Loucy (cell line): Measurements from ENCODE around the gene PLPP1.

Experiments
- H2AFZ ChIP-seq: fragments of 200-600 bp; sonication (generic); 2 replicates; pipeline ENCODE4 v1.6.0; 2016; ENCODE audit warnings: antibody characterized with exemption, mild to moderate bottlenecking, low read length, moderate library complexity
- H3F3A ChIP-seq: fragments of 200-600 bp; 2 replicates; pipeline ENCODE4 v1.6.0; 2016; ENCODE audit warnings: antibody characterized with exemption, low read depth, mild to moderate bottlenecking
- H3K27me3 ChIP-seq: fragments of 200-600 bp; sonication (generic); 2 replicates; pipeline ENCODE4 v1.6.1; 2014; ENCODE audit warnings: low read length, mild to moderate bottlenecking; ENCODE audit not compliant: insufficient read depth, poor library complexity, severe bottlenecking
- H3K36me3 ChIP-seq: fragments of 200-600 bp; sonication (generic); 2 replicates; pipeline ENCODE4 v1.6.1; 2016; ENCODE audit warnings: low read length; ENCODE audit not compliant: insufficient read depth
- H3K4me1 ChIP-seq: fragments of 200-600 bp; sonication (generic); 2 replicates; pipeline ENCODE4 v1.5.1; 2014; ENCODE audit warnings: low read length, mild to moderate bottlenecking; ENCODE audit not compliant: insufficient read depth, poor library complexity, severe bottlenecking
- H3K4me2 ChIP-seq: fragments of 200-600 bp; sonication (generic); 2 replicates; pipeline ENCODE4 v1.6.0; 2014; ENCODE audit warnings: antibody characterized with exemption, low read length, low read depth, mild to moderate bottlenecking; ENCODE audit not compliant: poor library complexity, severe bottlenecking
- H3K4me3 ChIP-seq: fragments of 200-600 bp; sonication (generic); 2 replicates; pipeline ENCODE4 v1.5.1; 2014; ENCODE audit warnings: low read length, mild to moderate bottlenecking, mixed read lengths; ENCODE audit not compliant: poor library complexity, severe bottlenecking
- H3K79me2 ChIP-seq: fragments of 200-600 bp; sonication (generic); 2 replicates; pipeline ENCODE4 v1.6.1; 2014; ENCODE audit warnings: low read length; ENCODE audit not compliant: insufficient read depth
- H3K9ac ChIP-seq: fragments of 200-600 bp; sonication (generic); 2 replicates; pipeline ENCODE4 v1.6.0; 2014; ENCODE audit warnings: mild to moderate bottlenecking, low read depth, low read length, moderate library complexity; ENCODE audit not compliant: poor library complexity, severe bottlenecking
- H3K9me2 ChIP-seq: fragments of 200-600 bp; sonication (generic); replicated peaks from 2 replicates; pipeline ENCODE4 v1.6.1; 2016; ENCODE audit warnings: low read depth, low read length, mixed read lengths
- H3K9me3 ChIP-seq: fragments of 200-600 bp; sonication (generic); 2 replicates; pipeline ENCODE4 v1.6.1; 2014; ENCODE audit warnings: mild to moderate bottlenecking, antibody characterized with exemption, low read length, low read depth; ENCODE audit not compliant: insufficient read depth
- H4K20me1 ChIP-seq: fragments of 200-600 bp; sonication (generic); 2 replicates; pipeline ENCODE4 v1.6.0; 2014; ENCODE audit warnings: antibody characterized with exemption, low read length, mild to moderate bottlenecking; ENCODE audit not compliant: insufficient read depth, poor library complexity, severe bottlenecking
- EZH2phosphoT487 ChIP-seq: fragments of 200-600 bp; IDR thresholded peaks from 2 replicates; pipeline ENCODE4 v1.6.1; 2018; ENCODE audit warnings: antibody characterized with exemption, mild to moderate bottlenecking, moderate library complexity, borderline replicate concordance
- TF ChIP-seq, protein P1 (sequence below): fragments of 200-600 bp; sonication (generic); conservative IDR thresholded peaks from 2 replicates; pipeline ENCODE4 v1.5.1; 2014; ENCODE audit warnings: mild to moderate bottlenecking, antibody characterized with exemption, low read length

PLPP1 gene

GRCh38 chr5:55580042-55580441 lies 45.3 kb upstream of the PLPP1 start:
- no peak for TF ChIP-seq EZH2phosphoT487
- TF ChIP-seq, protein P1, sequence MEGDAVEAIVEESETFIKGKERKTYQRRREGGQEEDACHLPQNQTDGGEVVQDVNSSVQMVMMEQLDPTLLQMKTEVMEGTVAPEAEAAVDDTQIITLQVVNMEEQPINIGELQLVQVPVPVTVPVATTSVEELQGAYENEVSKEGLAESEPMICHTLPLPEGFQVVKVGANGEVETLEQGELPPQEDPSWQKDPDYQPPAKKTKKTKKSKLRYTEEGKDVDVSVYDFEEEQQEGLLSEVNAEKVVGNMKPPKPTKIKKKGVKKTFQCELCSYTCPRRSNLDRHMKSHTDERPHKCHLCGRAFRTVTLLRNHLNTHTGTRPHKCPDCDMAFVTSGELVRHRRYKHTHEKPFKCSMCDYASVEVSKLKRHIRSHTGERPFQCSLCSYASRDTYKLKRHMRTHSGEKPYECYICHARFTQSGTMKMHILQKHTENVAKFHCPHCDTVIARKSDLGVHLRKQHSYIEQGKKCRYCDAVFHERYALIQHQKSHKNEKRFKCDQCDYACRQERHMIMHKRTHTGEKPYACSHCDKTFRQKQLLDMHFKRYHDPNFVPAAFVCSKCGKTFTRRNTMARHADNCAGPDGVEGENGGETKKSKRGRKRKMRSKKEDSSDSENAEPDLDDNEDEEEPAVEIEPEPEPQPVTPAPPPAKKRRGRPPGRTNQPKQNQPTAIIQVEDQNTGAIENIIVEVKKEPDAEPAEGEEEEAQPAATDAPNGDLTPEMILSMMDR: no peak
- no peaks in the 10 kb centered on the region for H3K9me2 ChIP-seq
- H3F3A ChIP-seq: no peaks in the 10 kb centered on the region
- H3K9ac ChIP-seq: no peak overlapping the region
- H3K4me2 ChIP-seq: no peak overlapping the region
- H3K79me2 ChIP-seq: no peaks in the 10 kb centered on the region
- no peaks in the 10 kb centered on the region for H3K27me3 ChIP-seq
- H2AFZ ChIP-seq: no peak overlapping the region
- peaks cover 16% of the 10 kb centered on the region for H3K4me1 ChIP-seq
- H3K9me3 ChIP-seq: no peaks in the 10 kb centered on the region
- no peak overlapping the region for H3K4me3 ChIP-seq
- H4K20me1 ChIP-seq: no peaks in the 10 kb centered on the region
- no peaks in the 10 kb centered on the region for H3K36me3 ChIP-seq

- Histone ChIP-seq H3F3A (no peaks in the 10 kb centered on the region), H3K79me2 (no peaks in the 10 kb centered on the region), H4K20me1 (no peaks in the 10 kb centered on the region), H3K9me3 (no peaks in the 10 kb centered on the region), H3K9me2 (no peaks in the 10 kb centered on the region), H3K36me3 (no peaks in the 10 kb centered on the region), H3K9ac (no peak overlapping the region), H3K4me3 (no peak overlapping the region), H3K4me2 (no peak overlapping the region), H3K27me3 (no peaks in the 10 kb centered on the region), H3K4me1 (peaks cover 16% of the 10 kb centered on the region), H2AFZ (no peak overlapping the region)
- TF ChIP-seq, protein P1: no peak
- TF ChIP-seq EZH2phosphoT487: no peak
Observed at GRCh38 chr5:55578771-55579170, 44.0 kb upstream of the PLPP1 start.

DNA sequence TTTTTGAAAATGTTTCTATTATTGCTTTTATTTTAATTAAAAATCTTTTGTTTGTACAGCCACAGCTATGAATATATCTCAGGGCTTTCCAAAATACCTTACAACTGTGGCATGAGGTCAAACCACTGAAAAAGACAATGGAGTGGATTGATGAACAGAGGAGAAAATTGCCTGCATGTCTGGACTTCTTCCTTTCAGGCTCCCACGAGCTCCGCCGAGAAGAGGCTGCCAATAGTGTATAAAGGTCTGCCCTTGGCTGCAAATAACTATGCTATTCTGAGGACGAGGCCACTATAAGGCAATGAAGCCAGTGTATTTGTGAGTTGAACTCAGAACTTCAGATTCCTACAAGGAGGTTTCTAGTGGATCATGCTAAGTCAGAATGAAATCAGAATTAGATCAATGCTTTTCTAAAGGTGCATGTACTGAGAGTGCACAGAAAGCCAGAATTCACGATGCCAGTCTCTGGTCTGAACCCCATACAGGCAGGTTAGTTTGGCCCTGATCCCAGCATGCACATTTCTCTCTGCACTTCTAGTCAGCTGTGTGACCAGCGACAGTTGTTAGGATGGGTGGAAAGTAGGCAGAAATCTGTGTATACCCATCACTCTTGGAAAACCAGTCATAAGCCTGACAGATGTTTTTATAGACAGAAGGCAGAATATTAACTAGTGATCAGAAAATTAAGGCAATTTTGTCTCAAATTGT lies 42.7 kb upstream of the PLPP1 start:
- Histone ChIP-seq H3K36me3 (no peaks in the 10 kb centered on the region), H2AFZ (no peak overlapping the region), H3F3A (no peaks in the 10 kb centered on the region), H3K9ac (no peak overlapping the region), H3K27me3 (no peaks in the 10 kb centered on the region), H4K20me1 (no peaks in the 10 kb centered on the region), H3K9me3 (no peaks in the 10 kb centered on the region), H3K9me2 (no peaks in the 10 kb centered on the region), H3K4me3 (no peak overlapping the region), H3K4me2 (no peak overlapping the region), H3K4me1 (peaks cover 16% of the 10 kb centered on the region), H3K79me2 (no peaks in the 10 kb centered on the region)
- TF ChIP-seq EZH2phosphoT487: no peak
- TF ChIP-seq, protein P1: no peak
